GM12872 (cell line): ENCODE data around the gene RNPEPL1.

Experiments used
- CTCF ChIP-seq: IDR thresholded peaks from 3 replicates; pipeline ENCODE4 v1.5.1; 2011; ENCODE audit warnings: low read depth, mild to moderate bottlenecking, low read length, moderate library complexity; ENCODE audit not compliant: insufficient read depth

The RNPEPL1 gene

GRCh38 chr2:240567872-240568677 lies at the start of gene RNPEPL1:
Gene RNPEPL1, plus strand, starts transcription at chr2:240568484. Its CDS starts 103 bp downstream, at chr2:240568587.
- no peak for TF ChIP-seq CTCF

GRCh38 chr2:240518981-240519380 lies 49.3 kb upstream of the RNPEPL1 start:
- TF ChIP-seq CTCF: no peak

GRCh38 chr2:240519396-240520129 lies 48.7 kb upstream of the RNPEPL1 start:
- TF ChIP-seq CTCF: no peak

- no peak for TF ChIP-seq CTCF
These were observed 47.9 kb upstream of the RNPEPL1 start for GRCh38 chr2:240520130-240520973.

GRCh38 chr2:240520974-240521350 lies 47.3 kb upstream of the RNPEPL1 start:
- TF ChIP-seq CTCF: no peak

- no peak for TF ChIP-seq CTCF
These were observed 45.9 kb upstream of the RNPEPL1 start for GRCh38 chr2:240522406-240522805.
